Calu3 (cell line): ENCODE measurements around the gene PHF13. TPM values are rescaled to one million over a fixed set of nuclear protein-coding genes. Genes with fewer than 3 reads are reported as not detected.

Source experiments
- BruUV-seq: library from RNA; stranded (reverse); fragments of 400-500 nt; replicated peaks from 2 replicates; lab custom pipeline; 2021; lab: Mats Ljungman, UMichigan
- CTCF ChIA-PET: fragments of 300-600 bp; sonication (Branson Sonifier 250); formaldehyde crosslinking; loops from one replicate; lab custom pipeline; 2022; ENCODE audit warnings: antibody characterized with exemption; lab: Charles Lee
- DNase-seq: peaks from one replicate; pipeline ENCODE4 v3.0.0; 2022
- H3K27ac Mint-ChIP-seq: one replicate; pipeline ENCODE4 v1.8.0; 2022; ENCODE audit warnings: mixed read lengths; ENCODE audit not compliant: unreplicated experiment
- H3K27me3 Mint-ChIP-seq: one replicate; pipeline ENCODE4 v1.8.0; 2022; ENCODE audit warnings: mixed read lengths; ENCODE audit not compliant: unreplicated experiment
- H3K36me3 Mint-ChIP-seq: one replicate; pipeline ENCODE4 v1.8.0; 2022; ENCODE audit warnings: mild to moderate bottlenecking, moderate library complexity, mixed read lengths; ENCODE audit not compliant: insufficient read depth, unreplicated experiment
- H3K4me1 Mint-ChIP-seq: one replicate; pipeline ENCODE4 v1.8.0; 2022; ENCODE audit warnings: mild to moderate bottlenecking, low read depth, mixed read lengths; ENCODE audit not compliant: unreplicated experiment
- H3K4me3 Mint-ChIP-seq: one replicate; pipeline ENCODE4 v1.8.0; 2022; ENCODE audit warnings: mild to moderate bottlenecking, low read depth, moderate library complexity, mixed read lengths; ENCODE audit not compliant: unreplicated experiment
- H3K9me3 Mint-ChIP-seq: one replicate; pipeline ENCODE4 v1.8.0; 2022; ENCODE audit warnings: low read depth, mixed read lengths; ENCODE audit not compliant: unreplicated experiment
- CTCF ChIP-seq: fragments of 200-600 bp; IDR thresholded peaks from one replicate; pipeline ENCODE4 v1.8.0; 2022; ENCODE audit warnings: antibody characterized with exemption; ENCODE audit not compliant: unreplicated experiment
- intact Hi-C: fragments of 100-400 bp; cut with micrococcal nuclease; formaldehyde crosslinking; loops from one replicate; pipeline ENCODE4 v1.10.0; 2022; ENCODE audit not compliant: unreplicated experiment
- total RNA-seq: library from RNA; stranded (reverse); gene quantifications from 2 replicates; pipeline ENCODE4 v1.2.3, GENCODE V29; 2022

Gene PHF13
- total RNA-seq, 1 experiment from 2014 or later: 14.5 TPM

- CTCF ChIA-PET: interaction anchor here (0.6 kb wide), 1 partner anchor 327 kb away, joined by 3 read pairs; no protein-coding TSS in a partner anchor
- no TSS peak for BruUV-seq
- DNase-seq: peak; percentile 87
These were observed 10.8 kb upstream of the PHF13 start, which contains the start of gene KLHL21 for GRCh38 chr1:6602669-6603237. KLHL21 (minus strand) TSS chr1:6602869; CDS start chr1:6602817, 52 bp downstream.

GRCh38 chr1:6603238-6603914, 10.2 kb upstream of the PHF13 start:
- CTCF ChIA-PET: interaction anchor here (0.5 to 0.6 kb wide), 2 partner anchors 328 to 350 kb away, joined by 3 read pairs; no protein-coding TSS in a partner anchor
- Mint-ChIP-seq H3K27me3 (no peaks in the 10 kb centered on the region), H3K27ac (peak overlapping the region; percentile 68), H3K9me3 (no peaks in the 10 kb centered on the region), H3K4me1 (no peaks in the 10 kb centered on the region), H3K4me3 (peak overlapping the region; percentile 87), H3K36me3 (peaks cover 52% of the 10 kb centered on the region)
- BruUV-seq: TSS peak; percentile 57
- DNase-seq: no peak
- no peak for TF ChIP-seq CTCF
- intact Hi-C loops: loop anchor here (10.0 kb wide), 1 partner anchor 49 kb away; the partner anchor contains the start of genes NOL9 and TAS1R1

More at GRCh38 chr1:6602669-6603237, 10.8 kb upstream of the PHF13 start, which contains the start of gene KLHL21:
- Mint-ChIP-seq H3K36me3 (peaks cover 56% of the 10 kb centered on the region), H3K27me3 (no peaks in the 10 kb centered on the region), H3K9me3 (no peaks in the 10 kb centered on the region), H3K27ac (peak within 1 kb of the TSS; percentile 68), H3K4me3 (peak within 1 kb of the TSS; percentile 87), H3K4me1 (no peaks in the 10 kb centered on the region)
- TF ChIP-seq CTCF: no peak
- intact Hi-C loops: loop anchor here (10.0 kb wide), 1 partner anchor 48 kb away; the partner anchor contains the start of genes NOL9 and TAS1R1

GRCh38 chr1:6603915-6604558, 9.5 kb upstream of the PHF13 start:
- CTCF ChIA-PET: interaction anchor here (0.5 kb wide), 1 partner anchor 349 kb away, joined by 3 read pairs; no protein-coding TSS in a partner anchor
- Mint-ChIP-seq H3K27me3 (no peaks in the 10 kb centered on the region), H3K4me3 (peak overlapping the region; percentile 87), H3K9me3 (no peaks in the 10 kb centered on the region), H3K4me1 (no peaks in the 10 kb centered on the region), H3K27ac (peak overlapping the region; percentile 68), H3K36me3 (peaks cover 45% of the 10 kb centered on the region)
- intact Hi-C loops: loop anchor here (10.0 kb wide), 1 partner anchor 49 kb away; the partner anchor contains the start of genes NOL9 and TAS1R1
- no peak for TF ChIP-seq CTCF
- peak; percentile 46 for DNase-seq
- BruUV-seq: no TSS peak

GRCh38 chr1:6612641-6613360, 730 bp upstream of the PHF13 start:
- intact Hi-C loops: no loop called here
- no peaks in the 10 kb centered on the region for H3K27me3 Mint-ChIP-seq
- H3K27ac Mint-ChIP-seq: peak overlapping the region; percentile 91
- DNase-seq: peak; percentile 49
- no peak for TF ChIP-seq CTCF
- H3K4me3 Mint-ChIP-seq: peak overlapping the region; percentile 93
- no peaks in the 10 kb centered on the region for H3K9me3 Mint-ChIP-seq
- CTCF ChIA-PET: no interaction called here
- TSS peak; percentile 83 for BruUV-seq
- no peaks in the 10 kb centered on the region for H3K4me1 Mint-ChIP-seq
- peaks cover 39% of the 10 kb centered on the region for H3K36me3 Mint-ChIP-seq
